ENCODE measurements around the gene SSR3.

Gene SSR3

GRCh38 chr3:156536524-156537316, 18.2 kb downstream of the SSR3 start:
- H3K27ac ChIP-seq (ENCODE audit: low read length): no peak overlapping the region
- DNase-seq (ENCODE audit: low read depth, low spot score): no peak
- no peaks in the 10 kb centered on the region; the same call in 1 of the 2 replicates for H3K36me3 ChIP-seq (ENCODE audit: control insufficient read depth, insufficient read depth, low read length)
- H3K27me3 ChIP-seq (ENCODE audit: control insufficient read depth, insufficient read depth, low read length): no peaks in the 10 kb centered on the region; the same call in 1 of the 2 replicates
- H3K4me3 ChIP-seq (ENCODE audit: low read length): no peak overlapping the region
- H3K4me1 ChIP-seq (ENCODE audit: control insufficient read depth, insufficient read depth, low read length): peaks cover 8% of the 10 kb centered on the region
- H3K9me3 ChIP-seq (ENCODE audit: control insufficient read depth, insufficient read depth, low read length): no peaks in the 10 kb centered on the region
- WGBS (ENCODE audit: insufficient coverage, insufficient read length): no CpG with 5 or more reads among the region's 6 CpGs

- WGBS (ENCODE audit: insufficient coverage, insufficient read length): no CpG with 5 or more reads among the region's 2 CpGs
- H3K4me3 ChIP-seq (ENCODE audit: low read length): no peak overlapping the region
- H3K27me3 ChIP-seq (ENCODE audit: control insufficient read depth, insufficient read depth, low read length): no peaks in the 10 kb centered on the region; the same call in 1 of the 2 replicates
- no peak for DNase-seq (ENCODE audit: low read depth, low spot score)
- H3K4me1 ChIP-seq (ENCODE audit: control insufficient read depth, insufficient read depth, low read length): peaks cover 8% of the 10 kb centered on the region
- no peak overlapping the region for H3K27ac ChIP-seq (ENCODE audit: low read length)
- no peaks in the 10 kb centered on the region; the same call in 1 of the 2 replicates for H3K36me3 ChIP-seq (ENCODE audit: control insufficient read depth, insufficient read depth, low read length)
- H3K9me3 ChIP-seq (ENCODE audit: control insufficient read depth, insufficient read depth, low read length): no peaks in the 10 kb centered on the region
These were observed 19.1 kb downstream of the SSR3 start for GRCh38 chr3:156535798-156536197.

- Histone ChIP-seq H3K9me3 (ENCODE audit: control insufficient read depth, insufficient read depth, low read length) (no peaks in the 10 kb centered on the region), H3K4me1 (ENCODE audit: control insufficient read depth, insufficient read depth, low read length) (peaks cover 8% of the 10 kb centered on the region), H3K36me3 (ENCODE audit: control insufficient read depth, insufficient read depth, low read length) (no peaks in the 10 kb centered on the region; the same call in 1 of the 2 replicates), H3K4me3 (ENCODE audit: low read length) (no peak overlapping the region), H3K27me3 (ENCODE audit: control insufficient read depth, insufficient read depth, low read length) (no peaks in the 10 kb centered on the region; the same call in 1 of the 2 replicates), H3K27ac (ENCODE audit: low read length) (no peak overlapping the region)
- WGBS (ENCODE audit: insufficient coverage, insufficient read length): no CpG with 5 or more reads among the region's 4 CpGs
- no peak for DNase-seq (ENCODE audit: low read depth, low spot score)
These were observed 19.7 kb downstream of the SSR3 start for GRCh38 chr3:156535162-156535627.

- Histone ChIP-seq H3K4me3 (ENCODE audit: low read length) (no peak overlapping the region), H3K36me3 (ENCODE audit: control insufficient read depth, insufficient read depth, low read length) (no peaks in the 10 kb centered on the region; the same call in 1 of the 2 replicates), H3K4me1 (ENCODE audit: control insufficient read depth, insufficient read depth, low read length) (peaks cover 8% of the 10 kb centered on the region), H3K27ac (ENCODE audit: low read length) (no peak overlapping the region), H3K9me3 (ENCODE audit: control insufficient read depth, insufficient read depth, low read length) (no peaks in the 10 kb centered on the region), H3K27me3 (ENCODE audit: control insufficient read depth, insufficient read depth, low read length) (no peaks in the 10 kb centered on the region; the same call in 1 of the 2 replicates)
- DNase-seq (ENCODE audit: low read depth, low spot score): no peak
- WGBS (ENCODE audit: insufficient coverage, insufficient read length): no CpG with 5 or more reads among the region's 4 CpGs
These were observed 21.7 kb downstream of the SSR3 start for GRCh38 chr3:156533205-156533604.

- H3K9me3 ChIP-seq (ENCODE audit: control insufficient read depth, insufficient read depth, low read length): no peaks in the 10 kb centered on the region
- H3K4me1 ChIP-seq (ENCODE audit: control insufficient read depth, insufficient read depth, low read length): peaks cover 8% of the 10 kb centered on the region
- DNase-seq (ENCODE audit: low read depth, low spot score): no peak
- H3K27me3 ChIP-seq (ENCODE audit: control insufficient read depth, insufficient read depth, low read length): no peaks in the 10 kb centered on the region; the same call in 1 of the 2 replicates
- H3K36me3 ChIP-seq (ENCODE audit: control insufficient read depth, insufficient read depth, low read length): no peaks in the 10 kb centered on the region; the same call in 1 of the 2 replicates
- no peak overlapping the region for H3K4me3 ChIP-seq (ENCODE audit: low read length)
- H3K27ac ChIP-seq (ENCODE audit: low read length): no peak overlapping the region
- WGBS (ENCODE audit: insufficient coverage, insufficient read length): no CpG with 5 or more reads among the region's 3 CpGs
These were observed 22.2 kb downstream of the SSR3 start for GRCh38 chr3:156532730-156533129.

GRCh38 chr3:156530980-156531379, 23.9 kb downstream of the SSR3 start:
- no peaks in the 10 kb centered on the region for H3K9me3 ChIP-seq (ENCODE audit: control insufficient read depth, insufficient read depth, low read length)
- no peaks in the 10 kb centered on the region for H3K36me3 ChIP-seq (ENCODE audit: control insufficient read depth, insufficient read depth, low read length)
- no peaks in the 10 kb centered on the region; the same call in 1 of the 2 replicates for H3K27me3 ChIP-seq (ENCODE audit: control insufficient read depth, insufficient read depth, low read length)
- H3K4me3 ChIP-seq (ENCODE audit: low read length): no peak overlapping the region
- DNase-seq (ENCODE audit: low read depth, low spot score): no peak
- peaks cover 8% of the 10 kb centered on the region for H3K4me1 ChIP-seq (ENCODE audit: control insufficient read depth, insufficient read depth, low read length)
- no CpG with 5 or more reads among the region's 5 CpGs for WGBS (ENCODE audit: insufficient coverage, insufficient read length)
- H3K27ac ChIP-seq (ENCODE audit: low read length): no peak overlapping the region

- no peaks in the 10 kb centered on the region for H3K27me3 ChIP-seq (ENCODE audit: control insufficient read depth, insufficient read depth, low read length)
- H3K4me1 ChIP-seq (ENCODE audit: control insufficient read depth, insufficient read depth, low read length): no peaks in the 10 kb centered on the region
- H3K36me3 ChIP-seq (ENCODE audit: control insufficient read depth, insufficient read depth, low read length): no peaks in the 10 kb centered on the region
- no peaks in the 10 kb centered on the region for H3K9me3 ChIP-seq (ENCODE audit: control insufficient read depth, insufficient read depth, low read length)
- H3K27ac ChIP-seq (ENCODE audit: low read length): no peak overlapping the region
- no peak for DNase-seq (ENCODE audit: low read depth, low spot score)
- no peak overlapping the region for H3K4me3 ChIP-seq (ENCODE audit: low read length)
- no CpG with 5 or more reads among the region's 1 CpG for WGBS (ENCODE audit: insufficient coverage, insufficient read length)
These were observed 27.9 kb downstream of the SSR3 start for GRCh38 chr3:156527060-156527459.

- no CpG with 5 or more reads among the region's 1 CpG for WGBS (ENCODE audit: insufficient coverage, insufficient read length)
- no peaks in the 10 kb centered on the region for H3K9me3 ChIP-seq (ENCODE audit: control insufficient read depth, insufficient read depth, low read length)
- H3K27ac ChIP-seq (ENCODE audit: low read length): no peak overlapping the region
- no peak overlapping the region for H3K4me3 ChIP-seq (ENCODE audit: low read length)
- H3K27me3 ChIP-seq (ENCODE audit: control insufficient read depth, insufficient read depth, low read length): no peaks in the 10 kb centered on the region
- DNase-seq (ENCODE audit: low read depth, low spot score): no peak
- H3K4me1 ChIP-seq (ENCODE audit: control insufficient read depth, insufficient read depth, low read length): no peaks in the 10 kb centered on the region
- H3K36me3 ChIP-seq (ENCODE audit: control insufficient read depth, insufficient read depth, low read length): no peaks in the 10 kb centered on the region
These were observed 29.1 kb downstream of the SSR3 start for GRCh38 chr3:156525808-156526207.

GRCh38 chr3:156522673-156523072, 32.2 kb downstream of the SSR3 start:
- Histone ChIP-seq H3K4me1 (ENCODE audit: control insufficient read depth, insufficient read depth, low read length) (no peaks in the 10 kb centered on the region), H3K4me3 (ENCODE audit: low read length) (no peak overlapping the region), H3K27ac (ENCODE audit: low read length) (no peak overlapping the region), H3K36me3 (ENCODE audit: control insufficient read depth, insufficient read depth, low read length) (no peaks in the 10 kb centered on the region), H3K27me3 (ENCODE audit: control insufficient read depth, insufficient read depth, low read length) (no peaks in the 10 kb centered on the region), H3K9me3 (ENCODE audit: control insufficient read depth, insufficient read depth, low read length) (no peaks in the 10 kb centered on the region)
- DNase-seq (ENCODE audit: low read depth, low spot score): no peak
- no CpG with 5 or more reads among the region's 4 CpGs for WGBS (ENCODE audit: insufficient coverage, insufficient read length)

GRCh38 chr3:156519758-156520162, 35.2 kb downstream of the SSR3 start:
- WGBS (ENCODE audit: insufficient coverage, insufficient read length): no CpG with 5 or more reads among the region's 1 CpG
- no peak for DNase-seq (ENCODE audit: low read depth, low spot score)

GRCh38 chr3:156518726-156519125, 36.2 kb downstream of the SSR3 start:
- Histone ChIP-seq H3K27me3 (ENCODE audit: control insufficient read depth, insufficient read depth, low read length) (no peaks in the 10 kb centered on the region), H3K36me3 (ENCODE audit: control insufficient read depth, insufficient read depth, low read length) (no peaks in the 10 kb centered on the region), H3K4me3 (ENCODE audit: low read length) (no peak overlapping the region), H3K9me3 (ENCODE audit: control insufficient read depth, insufficient read depth, low read length) (no peaks in the 10 kb centered on the region), H3K27ac (ENCODE audit: low read length) (no peak overlapping the region), H3K4me1 (ENCODE audit: control insufficient read depth, insufficient read depth, low read length) (no peaks in the 10 kb centered on the region)
- no peak for DNase-seq (ENCODE audit: low read depth, low spot score)

More at GRCh38 chr3:156519758-156520162, 35.2 kb downstream of the SSR3 start:
- Histone ChIP-seq H3K4me1 (ENCODE audit: control insufficient read depth, insufficient read depth, low read length) (no peaks in the 10 kb centered on the region), H3K4me3 (ENCODE audit: low read length) (no peak overlapping the region), H3K27me3 (ENCODE audit: control insufficient read depth, insufficient read depth, low read length) (no peaks in the 10 kb centered on the region), H3K27ac (ENCODE audit: low read length) (no peak overlapping the region), H3K9me3 (ENCODE audit: control insufficient read depth, insufficient read depth, low read length) (no peaks in the 10 kb centered on the region), H3K36me3 (ENCODE audit: control insufficient read depth, insufficient read depth, low read length) (no peaks in the 10 kb centered on the region)

Data from iPS DF 6.9 (cell line).